ENCODE data around the gene TUBB2A. TPM values are rescaled to one million over a fixed set of nuclear protein-coding genes. Genes with fewer than 3 reads are reported as not detected.
A peak's percentile ranks its signal among the peaks of the same experiment; 100 is the strongest.
"Not testable (repeated sequence)": the region's sequence is repeated elsewhere in the genome, so short reads cannot be mapped to it uniquely, and the experiment has no call there.

The TUBB2A gene
- total RNA-seq, 1 donor from 2014 or later = 177 TPM

- no peaks in the 10 kb centered on the region for H3K27me3 Mint-ChIP-seq (ENCODE audit: low read depth)
- peaks cover 21% of the 10 kb centered on the region for H3K4me1 Mint-ChIP-seq
- H3K9me3 Mint-ChIP-seq = peaks cover 2% of the 10 kb centered on the region
- no peak for DNase-seq (ENCODE audit: low read depth, low spot score)
- no peaks in the 10 kb centered on the region for H3K36me3 Mint-ChIP-seq (ENCODE audit: low read depth)
- TF ChIP-seq, protein P1, sequence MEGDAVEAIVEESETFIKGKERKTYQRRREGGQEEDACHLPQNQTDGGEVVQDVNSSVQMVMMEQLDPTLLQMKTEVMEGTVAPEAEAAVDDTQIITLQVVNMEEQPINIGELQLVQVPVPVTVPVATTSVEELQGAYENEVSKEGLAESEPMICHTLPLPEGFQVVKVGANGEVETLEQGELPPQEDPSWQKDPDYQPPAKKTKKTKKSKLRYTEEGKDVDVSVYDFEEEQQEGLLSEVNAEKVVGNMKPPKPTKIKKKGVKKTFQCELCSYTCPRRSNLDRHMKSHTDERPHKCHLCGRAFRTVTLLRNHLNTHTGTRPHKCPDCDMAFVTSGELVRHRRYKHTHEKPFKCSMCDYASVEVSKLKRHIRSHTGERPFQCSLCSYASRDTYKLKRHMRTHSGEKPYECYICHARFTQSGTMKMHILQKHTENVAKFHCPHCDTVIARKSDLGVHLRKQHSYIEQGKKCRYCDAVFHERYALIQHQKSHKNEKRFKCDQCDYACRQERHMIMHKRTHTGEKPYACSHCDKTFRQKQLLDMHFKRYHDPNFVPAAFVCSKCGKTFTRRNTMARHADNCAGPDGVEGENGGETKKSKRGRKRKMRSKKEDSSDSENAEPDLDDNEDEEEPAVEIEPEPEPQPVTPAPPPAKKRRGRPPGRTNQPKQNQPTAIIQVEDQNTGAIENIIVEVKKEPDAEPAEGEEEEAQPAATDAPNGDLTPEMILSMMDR (conservative IDR thresholded peaks at IDR 0.05) = no peak
- H3K27ac Mint-ChIP-seq (ENCODE audit: unreplicated experiment) = no peak overlapping the region
- H3K4me3 Mint-ChIP-seq = no peak overlapping the region
These were observed 38.0 kb upstream of the TUBB2A start for GRCh38 chr6:3195420-3195694.

GRCh38 chr6:3194535-3195419, 37.4 kb upstream of the TUBB2A start:
- no peak overlapping the region for H3K4me3 Mint-ChIP-seq
- no peak overlapping the region for H3K27ac Mint-ChIP-seq (ENCODE audit: unreplicated experiment)
- DNase-seq (ENCODE audit: low read depth, low spot score) = peak; percentile 48
- H3K27me3 Mint-ChIP-seq (ENCODE audit: low read depth) = no peaks in the 10 kb centered on the region
- H3K9me3 Mint-ChIP-seq = peaks cover 2% of the 10 kb centered on the region
- TF ChIP-seq, protein P1 (conservative IDR thresholded peaks at IDR 0.05) = no peak
- no peaks in the 10 kb centered on the region for H3K36me3 Mint-ChIP-seq (ENCODE audit: low read depth)
- peaks cover 26% of the 10 kb centered on the region for H3K4me1 Mint-ChIP-seq

DNA sequence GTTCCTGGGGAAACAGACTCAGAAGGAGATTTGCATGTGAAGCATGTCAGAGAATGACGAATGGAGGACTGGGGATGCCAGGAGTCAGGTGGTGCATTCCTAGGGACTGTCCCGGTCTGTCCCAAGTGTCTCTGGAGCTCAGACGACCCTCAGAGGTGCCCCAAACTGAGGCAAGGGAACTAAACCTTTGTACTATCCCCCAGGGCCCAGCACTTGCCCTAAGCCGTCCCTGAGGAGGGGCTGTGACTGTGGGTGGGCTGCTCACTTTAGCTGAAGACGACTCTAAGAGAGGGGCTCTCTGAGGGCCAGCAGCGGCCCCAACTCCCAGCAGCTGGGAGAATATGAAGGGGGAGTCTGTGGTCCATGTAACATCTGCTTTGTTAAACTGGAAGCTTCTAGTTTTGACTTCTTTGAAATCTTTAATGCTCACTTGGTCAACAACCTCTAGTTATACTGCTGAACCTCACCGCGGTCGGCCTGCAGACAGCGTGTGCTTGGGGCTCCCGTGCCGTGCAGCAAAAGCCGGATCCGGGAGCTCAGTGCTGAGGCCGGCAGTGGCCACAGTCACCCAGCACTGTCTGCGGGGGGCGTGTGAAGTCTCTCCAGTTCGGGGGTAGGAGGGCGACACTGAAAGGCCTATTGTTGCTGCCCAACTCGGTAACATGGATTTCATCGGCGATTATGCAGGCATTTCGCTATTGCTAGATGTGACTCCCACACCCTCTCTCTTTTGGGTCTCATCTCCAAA, 35.9 kb upstream of the TUBB2A start:
- peak overlapping the region; percentile 77 for H3K4me3 Mint-ChIP-seq

DNA sequence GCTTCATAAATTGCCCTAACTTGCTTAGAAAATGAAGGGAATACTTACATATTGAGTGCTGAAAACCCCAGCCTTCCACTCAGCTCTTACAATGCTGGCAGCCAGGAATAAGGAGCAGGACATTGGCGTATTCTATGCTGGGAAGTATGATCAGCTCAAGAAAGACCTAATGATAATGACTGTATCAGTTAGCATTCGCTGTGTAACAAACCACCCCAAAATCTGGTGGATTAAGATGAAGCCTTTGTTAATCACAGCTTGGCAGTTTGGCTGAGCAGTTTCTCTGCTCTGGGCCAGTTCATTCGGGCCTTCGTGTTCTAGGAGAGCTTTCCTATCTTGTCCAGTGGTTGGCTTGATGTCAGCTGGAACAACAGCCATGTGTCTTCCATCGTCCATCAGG, 33.4 kb upstream of the TUBB2A start:
- no peak for DNase-seq (ENCODE audit: low read depth, low spot score)
- Mint-ChIP-seq H3K27ac (ENCODE audit: unreplicated experiment) (no peak overlapping the region), H3K36me3 (ENCODE audit: low read depth) (no peaks in the 10 kb centered on the region)

More for the DNA sequence above, 35.9 kb upstream of the TUBB2A start:
- Mint-ChIP-seq H3K36me3 (ENCODE audit: low read depth) (no peaks in the 10 kb centered on the region), H3K9me3 (peaks cover 2% of the 10 kb centered on the region), H3K4me1 (peaks cover 32% of the 10 kb centered on the region), H3K27me3 (ENCODE audit: low read depth) (no peaks in the 10 kb centered on the region), H3K27ac (ENCODE audit: unreplicated experiment) (peak overlapping the region; percentile 79)
- peak; percentile 45 for DNase-seq (ENCODE audit: low read depth, low spot score)
- TF ChIP-seq, protein P1 (conservative IDR thresholded peaks at IDR 0.05) = no peak

GRCh38 chr6:3190056-3190455, 32.7 kb upstream of the TUBB2A start:
- no peaks in the 10 kb centered on the region for H3K36me3 Mint-ChIP-seq (ENCODE audit: low read depth)
- peaks cover 4% of the 10 kb centered on the region for H3K9me3 Mint-ChIP-seq
- no peak overlapping the region for H3K4me3 Mint-ChIP-seq
- peaks cover 40% of the 10 kb centered on the region for H3K4me1 Mint-ChIP-seq
- H3K27me3 Mint-ChIP-seq (ENCODE audit: low read depth) = no peaks in the 10 kb centered on the region
- DNase-seq (ENCODE audit: low read depth, low spot score) = no peak
- no peak overlapping the region for H3K27ac Mint-ChIP-seq (ENCODE audit: unreplicated experiment)
- TF ChIP-seq, protein P1 (conservative IDR thresholded peaks at IDR 0.05) = no peak

More for the DNA sequence above, 33.4 kb upstream of the TUBB2A start:
- Mint-ChIP-seq H3K4me1 (peaks cover 40% of the 10 kb centered on the region), H3K4me3 (no peak overlapping the region), H3K9me3 (peaks cover 4% of the 10 kb centered on the region), H3K27me3 (ENCODE audit: low read depth) (no peaks in the 10 kb centered on the region)
- TF ChIP-seq, protein P1 (conservative IDR thresholded peaks at IDR 0.05) = no peak

- H3K4me3 Mint-ChIP-seq; H3K36me3 Mint-ChIP-seq (ENCODE audit: low read depth); H3K27me3 Mint-ChIP-seq (ENCODE audit: low read depth); DNase-seq (ENCODE audit: low read depth, low spot score); H3K9me3 Mint-ChIP-seq; H3K27ac Mint-ChIP-seq (ENCODE audit: unreplicated experiment): not testable (repeated sequence)
- peaks cover 40% of the 10 kb centered on the region for H3K4me1 Mint-ChIP-seq
These were observed 31.8 kb upstream of the TUBB2A start for GRCh38 chr6:3189192-3189591.
